NB4 (cell line): ENCODE results near the gene CACNA2D3.

ENCODE experiments used
- CTCF ChIP-seq: IDR thresholded peaks from one replicate; pipeline ENCODE4 v1.5.1; 2012; ENCODE audit warnings: low read depth, low read length
- MYC ChIP-seq: IDR thresholded peaks from 2 replicates; pipeline ENCODE4 v1.6.1; 2011; ENCODE audit warnings: low read depth, low read length
- POLR2A ChIP-seq: IDR thresholded peaks from 2 replicates; pipeline ENCODE4 v1.6.1; 2011; ENCODE audit warnings: mild to moderate bottlenecking; ENCODE audit not compliant: insufficient read length; ENCODE audit errors: extremely low read depth

GRCh38 chr3:54337846-54338245 lies 215.5 kb downstream of the CACNA2D3 start:
- TF ChIP-seq POLR2A (no peak), CTCF (no peak), MYC (no peak)
